HG03439 (cell line): Measurements from ENCODE around the gene STAP2.
"Not testable (repeated sequence)": the region's sequence is repeated elsewhere in the genome, so short reads cannot be mapped to it uniquely, and the experiment has no call there.

Source experiments
- ATAC-seq: cut with Tn5 transposase; IDR thresholded peaks from one replicate; pipeline ENCODE4 v1.9.1; 2021; ENCODE audit warnings: mild to moderate bottlenecking, moderate library complexity; ENCODE audit not compliant: unreplicated experiment

STAP2 gene

DNA sequence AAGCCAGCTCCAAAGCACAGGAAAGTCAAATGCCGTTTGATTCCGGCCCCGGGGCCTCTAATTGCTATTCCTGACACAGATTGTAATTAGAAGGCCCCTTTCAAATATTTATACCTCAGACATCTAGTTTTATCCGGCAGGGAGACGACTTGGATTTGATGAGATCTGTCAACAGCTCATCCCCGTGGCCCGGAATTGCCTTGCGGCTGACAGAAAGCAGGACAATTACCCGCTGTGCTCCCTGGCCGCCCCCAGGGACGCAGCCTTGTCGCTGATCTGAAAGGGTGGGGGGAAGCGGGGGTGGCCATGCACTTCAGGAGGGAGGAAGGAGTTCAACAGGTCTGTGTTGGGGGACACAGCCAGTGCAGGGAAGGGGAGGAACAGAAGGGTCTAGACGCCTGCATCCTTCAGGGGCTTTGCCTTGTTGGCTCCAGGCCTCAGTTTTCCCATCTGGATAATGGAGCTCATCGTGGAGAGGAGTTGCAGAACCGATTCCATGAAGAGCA lies 61.4 kb downstream of the STAP2 start:
- no peak for ATAC-seq

DNA sequence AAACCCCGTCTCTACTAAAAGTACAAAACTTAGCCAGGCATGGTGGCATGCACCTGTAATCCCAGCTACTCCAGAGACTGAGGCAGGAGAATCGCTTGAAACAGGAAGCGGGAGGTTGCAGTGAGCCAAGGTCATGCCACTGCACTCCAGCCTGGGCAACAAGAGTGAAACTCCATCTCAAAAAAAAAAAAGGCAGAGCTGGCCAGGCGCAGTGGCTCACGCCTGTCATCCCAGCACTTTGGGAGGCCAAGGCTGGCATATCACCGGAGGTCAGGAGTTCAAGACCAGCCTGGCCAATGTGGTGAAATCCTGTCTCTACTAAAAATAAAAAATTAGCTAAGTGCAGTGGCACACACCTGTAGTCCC lies 64.3 kb downstream of the STAP2 start:
- ATAC-seq, result not testable (repeated sequence)
